CD8-positive, alpha-beta memory T cell (primary cell): ENCODE data around the gene SLC6A19. TPM values are rescaled to one million over a fixed set of nuclear protein-coding genes. Genes with fewer than 3 reads are reported as not detected.

Experiments used
- CTCF ChIA-PET: fragments of 350-600 bp; sonication (Branson Sonifier 250); formaldehyde crosslinking; loops from one replicate; lab custom pipeline; 2021; ENCODE audit warnings: antibody characterized with exemption; lab: Charles Lee
- POLR2A ChIA-PET: fragments of 350-600 bp; sonication (Branson Sonifier 250); formaldehyde crosslinking; loops from one replicate; lab custom pipeline; 2021; ENCODE audit warnings: antibody characterized with exemption; lab: Charles Lee
- DNase-seq, 5 donors: peaks; one replicate each; pipeline versions ENCODE4 v3.0.0 to v3.0.0-alpha.2; 2020 to 2022; ENCODE audit warnings: mixed read lengths in 1 of 5
- H3K27ac ChIP-seq: one replicate; pipeline ENCODE4 v1.7.0; 2013; ENCODE audit warnings: low read depth, mild to moderate bottlenecking, low read length, moderate library complexity
- H3K27me3 ChIP-seq: 2 replicates; pipeline ENCODE4 v1.7.0; 2013; ENCODE audit warnings: low read length, mild to moderate bottlenecking; ENCODE audit not compliant: insufficient read depth, poor library complexity, severe bottlenecking
- H3K36me3 ChIP-seq: 2 replicates; pipeline ENCODE4 v1.7.0; 2013; ENCODE audit warnings: mild to moderate bottlenecking, low read length, moderate library complexity; ENCODE audit not compliant: insufficient read depth
- H3K4me1 ChIP-seq: 2 replicates; pipeline ENCODE4 v1.7.0; 2013; ENCODE audit warnings: mild to moderate bottlenecking, low read length, moderate library complexity; ENCODE audit not compliant: insufficient read depth
- H3K4me3 ChIP-seq: 2 replicates; pipeline ENCODE4 v1.7.0; 2013; ENCODE audit warnings: mild to moderate bottlenecking, low read length
- H3K9me3 ChIP-seq: 2 replicates; pipeline ENCODE4 v1.7.0; 2013; ENCODE audit warnings: mild to moderate bottlenecking, low read length
- H3K27ac Mint-ChIP-seq, 8 donors: one replicate each; pipeline ENCODE4 v1.8.0; 2020 to 2021; ENCODE audit warnings: mixed read lengths in 8 of 8, mild to moderate bottlenecking in 6 of 8, inconsistent platforms in 3 of 8, moderate library complexity in 3 of 8
- H3K27me3 Mint-ChIP-seq, 2 donors: one replicate each; pipeline ENCODE4 v1.8.0; 2020 to 2021; ENCODE audit warnings: mixed read lengths in 2 of 2, mild to moderate bottlenecking in 1 of 2, moderate library complexity in 1 of 2
- H3K36me3 Mint-ChIP-seq, 3 donors: one replicate each; pipeline ENCODE4 v1.8.0; 2020 to 2021; ENCODE audit warnings: mixed read lengths in 3 of 3, inconsistent platforms in 1 of 3, mild to moderate bottlenecking in 1 of 3
- H3K4me1 Mint-ChIP-seq, 3 donors: one replicate each; pipeline ENCODE4 v1.8.0; 2020 to 2021; ENCODE audit warnings: mixed read lengths in 3 of 3, inconsistent platforms in 1 of 3, mild to moderate bottlenecking in 1 of 3
- H3K4me3 Mint-ChIP-seq, 7 donors: one replicate each; pipeline ENCODE4 v1.8.0; 2020 to 2021; ENCODE audit warnings: mixed read lengths in 7 of 7, mild to moderate bottlenecking in 6 of 7, moderate library complexity in 4 of 7, inconsistent platforms in 2 of 7
- H3K9me3 Mint-ChIP-seq, 5 donors: one replicate each; pipeline ENCODE4 v1.8.0; 2020 to 2022; ENCODE audit warnings: mixed read lengths in 5 of 5, mild to moderate bottlenecking in 3 of 5, moderate library complexity in 2 of 5, inconsistent platforms in 1 of 5
- polyA plus RNA-seq: library from polyadenylated mRNA; unstranded; fragments of 300-500 nt; fragmentation: Illumina TruSeq; gene quantifications from one replicate; pipeline ENCODE4 v1.2.3, GENCODE V29; 2021
- total RNA-seq, 2 experiments: library from RNA; stranded (reverse); gene quantifications; one replicate each; pipeline ENCODE4 v1.2.3, GENCODE V29; 2021

SLC6A19 gene
- total and polyA plus RNA-seq, 3 experiments from 2014 or later, result not detected

GRCh38 chr5:1240496-1241260 is 39.3 kb downstream of the SLC6A19 start:
- Histone ChIP-seq H3K27me3 (no peaks in the 10 kb centered on the region), H3K27ac (no peak overlapping the region), H3K9me3 (no peaks in the 10 kb centered on the region), H3K36me3 (no peaks in the 10 kb centered on the region), H3K4me3 (no peak overlapping the region), H3K4me1 (no peaks in the 10 kb centered on the region)
- Mint-ChIP-seq H3K27me3 (peaks cover 0 to 7% of the 10 kb centered on the region in 2 donors), H3K36me3 (peaks cover 0 to 5% (median 0%) of the 10 kb centered on the region in 3 donors), H3K4me1 (no peaks in the 10 kb centered on the region), H3K4me3 (no peak overlapping the region), H3K9me3 (peaks cover 6 to 9% (median 6%) of the 10 kb centered on the region in 5 donors), H3K27ac (no peak overlapping the region)
- ChIA-PET CTCF (no interaction called here), POLR2A (no interaction called here)
- DNase-seq, result no peak

DNA sequence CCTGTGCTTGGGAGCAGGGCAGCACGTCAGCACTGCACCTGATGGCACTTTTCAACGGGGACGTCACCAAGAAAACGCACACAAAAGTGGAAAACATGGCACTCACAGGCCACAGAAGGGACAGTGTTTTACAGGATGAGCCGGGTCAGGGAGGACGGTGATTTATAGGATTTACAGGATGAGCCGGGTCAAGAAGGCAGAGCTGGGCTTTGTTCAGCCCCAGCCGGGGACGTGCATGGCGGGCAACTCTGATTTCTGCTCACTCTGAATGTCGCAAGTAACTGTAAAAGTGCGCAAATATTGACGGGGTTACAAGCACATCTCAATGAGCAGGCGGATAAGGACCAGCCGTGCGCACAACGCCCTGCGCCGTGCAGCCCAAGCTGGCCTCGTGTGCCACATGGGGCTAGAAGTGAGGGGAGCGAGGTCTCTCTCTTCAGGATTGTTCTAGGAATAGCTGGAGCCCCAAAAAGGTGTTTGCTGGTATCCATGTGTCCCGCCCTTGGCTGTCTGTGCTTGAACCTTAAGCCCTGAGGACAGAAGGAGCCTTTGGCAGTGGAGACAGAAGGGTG is 40.2 kb downstream of the SLC6A19 start:
- no peaks in the 10 kb centered on the region for H3K4me1 ChIP-seq
- H3K36me3 Mint-ChIP-seq, result no peaks in the 10 kb centered on the region

GRCh38 chr5:1242733-1243486 is 41.5 kb downstream of the SLC6A19 start:
- CTCF ChIA-PET, result no interaction called here
- Histone ChIP-seq H3K9me3 (no peaks in the 10 kb centered on the region), H3K4me1 (no peaks in the 10 kb centered on the region), H3K27me3 (peaks cover 9% of the 10 kb centered on the region), H3K4me3 (no peak overlapping the region), H3K27ac (no peak overlapping the region), H3K36me3 (no peaks in the 10 kb centered on the region)
- POLR2A ChIA-PET, result no interaction called here
- no peaks in the 10 kb centered on the region for H3K36me3 Mint-ChIP-seq
- peaks cover 5 to 8% of the 10 kb centered on the region in 2 donors for H3K27me3 Mint-ChIP-seq
- no peak for DNase-seq
- peaks cover 0 to 2% (median 0%) of the 10 kb centered on the region in 3 donors for H3K4me1 Mint-ChIP-seq
- no peak overlapping the region for H3K4me3 Mint-ChIP-seq
- H3K9me3 Mint-ChIP-seq, result no peaks in the 10 kb centered on the region
- no peak overlapping the region for H3K27ac Mint-ChIP-seq

More for the DNA sequence above, 40.2 kb downstream of the SLC6A19 start:
- no peaks in the 10 kb centered on the region for H3K9me3 ChIP-seq
- no peaks in the 10 kb centered on the region for H3K36me3 ChIP-seq
- CTCF ChIA-PET, result no interaction called here
- Mint-ChIP-seq H3K27me3 (peaks cover 0 to 4% of the 10 kb centered on the region in 2 donors), H3K4me1 (no peaks in the 10 kb centered on the region), H3K27ac (no peak overlapping the region), H3K4me3 (no peak overlapping the region), H3K9me3 (peaks cover 0 to 2% (median 0%) of the 10 kb centered on the region in 5 donors)
- no peak for DNase-seq
- no peak overlapping the region for H3K4me3 ChIP-seq
- peaks cover 1% of the 10 kb centered on the region for H3K27me3 ChIP-seq
- POLR2A ChIA-PET, result no interaction called here
- no peak overlapping the region for H3K27ac ChIP-seq

DNA sequence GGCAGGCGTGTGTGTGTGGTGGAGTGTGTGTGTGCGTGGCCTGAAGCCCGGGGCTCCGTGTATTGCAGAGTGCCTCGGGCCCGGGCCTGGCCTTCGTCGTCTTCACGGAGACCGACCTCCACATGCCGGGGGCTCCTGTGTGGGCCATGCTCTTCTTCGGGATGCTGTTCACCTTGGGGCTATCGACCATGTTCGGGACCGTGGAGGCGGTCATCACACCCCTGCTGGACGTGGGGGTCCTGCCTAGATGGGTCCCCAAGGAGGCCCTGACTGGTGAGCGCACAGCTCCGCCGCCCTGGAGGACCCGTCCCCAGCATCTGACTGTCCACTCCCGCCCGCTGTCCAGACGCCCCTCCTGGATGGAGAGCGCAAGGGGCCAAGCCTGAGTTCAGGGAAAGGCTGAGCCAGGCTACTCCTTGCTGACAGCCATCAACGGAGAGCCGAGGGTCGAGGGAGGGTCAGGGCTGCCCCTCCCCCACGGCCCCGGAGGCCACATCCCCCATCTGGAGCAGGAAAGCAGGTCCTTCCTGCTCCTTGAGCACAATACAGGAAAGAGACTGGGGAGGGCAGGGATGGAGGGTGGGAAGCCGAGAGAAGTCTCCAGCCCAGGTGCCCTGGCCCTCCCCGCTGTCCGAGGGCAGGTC is 42.2 kb downstream of the SLC6A19 start:
- Histone ChIP-seq H3K27me3 (peaks cover 9% of the 10 kb centered on the region), H3K4me1 (no peaks in the 10 kb centered on the region), H3K4me3 (no peak overlapping the region), H3K9me3 (no peaks in the 10 kb centered on the region), H3K36me3 (no peaks in the 10 kb centered on the region), H3K27ac (no peak overlapping the region)
- POLR2A ChIA-PET, result no interaction called here
- H3K9me3 Mint-ChIP-seq, result no peaks in the 10 kb centered on the region
- peak overlapping the region in 1 of 8 donors; percentile 32 for H3K27ac Mint-ChIP-seq
- H3K36me3 Mint-ChIP-seq, result no peaks in the 10 kb centered on the region
- CTCF ChIA-PET, result no interaction called here
- no peak for DNase-seq
- H3K4me1 Mint-ChIP-seq, result peaks cover 0 to 2% (median 0%) of the 10 kb centered on the region in 3 donors
- H3K27me3 Mint-ChIP-seq, result peaks cover 5 to 10% of the 10 kb centered on the region in 2 donors
- no peak overlapping the region for H3K4me3 Mint-ChIP-seq

GRCh38 chr5:1244255-1244654 is 42.9 kb downstream of the SLC6A19 start:
- POLR2A ChIA-PET, result no interaction called here
- no peaks in the 10 kb centered on the region for H3K36me3 Mint-ChIP-seq
- H3K9me3 ChIP-seq, result no peaks in the 10 kb centered on the region
- peaks cover 0 to 2% (median 0%) of the 10 kb centered on the region in 3 donors for H3K4me1 Mint-ChIP-seq
- H3K27me3 Mint-ChIP-seq, result peaks cover 5 to 10% of the 10 kb centered on the region in 2 donors
- H3K27me3 ChIP-seq, result peaks cover 9% of the 10 kb centered on the region
- no peak overlapping the region for H3K4me3 Mint-ChIP-seq
- H3K27ac ChIP-seq, result no peak overlapping the region
- no peaks in the 10 kb centered on the region for H3K36me3 ChIP-seq
- CTCF ChIA-PET, result no interaction called here
- no peak overlapping the region for H3K4me3 ChIP-seq
- no peaks in the 10 kb centered on the region for H3K9me3 Mint-ChIP-seq
- DNase-seq, result no peak
- no peaks in the 10 kb centered on the region for H3K4me1 ChIP-seq
- H3K27ac Mint-ChIP-seq, result no peak overlapping the region

- Histone ChIP-seq H3K27ac (no peak overlapping the region), H3K36me3 (no peaks in the 10 kb centered on the region), H3K4me1 (no peaks in the 10 kb centered on the region), H3K4me3 (no peak overlapping the region), H3K27me3 (peaks cover 9% of the 10 kb centered on the region), H3K9me3 (no peaks in the 10 kb centered on the region)
- Mint-ChIP-seq H3K36me3 (no peaks in the 10 kb centered on the region), H3K4me1 (peaks cover 0 to 2% (median 0%) of the 10 kb centered on the region in 3 donors), H3K27me3 (peaks cover 5 to 10% of the 10 kb centered on the region in 2 donors), H3K9me3 (no peaks in the 10 kb centered on the region), H3K27ac (no peak overlapping the region), H3K4me3 (no peak overlapping the region)
- POLR2A ChIA-PET, result no interaction called here
- no peak for DNase-seq
- CTCF ChIA-PET, result no interaction called here
Measured at GRCh38 chr5:1244976-1245375, 43.6 kb downstream of the SLC6A19 start.

DNA sequence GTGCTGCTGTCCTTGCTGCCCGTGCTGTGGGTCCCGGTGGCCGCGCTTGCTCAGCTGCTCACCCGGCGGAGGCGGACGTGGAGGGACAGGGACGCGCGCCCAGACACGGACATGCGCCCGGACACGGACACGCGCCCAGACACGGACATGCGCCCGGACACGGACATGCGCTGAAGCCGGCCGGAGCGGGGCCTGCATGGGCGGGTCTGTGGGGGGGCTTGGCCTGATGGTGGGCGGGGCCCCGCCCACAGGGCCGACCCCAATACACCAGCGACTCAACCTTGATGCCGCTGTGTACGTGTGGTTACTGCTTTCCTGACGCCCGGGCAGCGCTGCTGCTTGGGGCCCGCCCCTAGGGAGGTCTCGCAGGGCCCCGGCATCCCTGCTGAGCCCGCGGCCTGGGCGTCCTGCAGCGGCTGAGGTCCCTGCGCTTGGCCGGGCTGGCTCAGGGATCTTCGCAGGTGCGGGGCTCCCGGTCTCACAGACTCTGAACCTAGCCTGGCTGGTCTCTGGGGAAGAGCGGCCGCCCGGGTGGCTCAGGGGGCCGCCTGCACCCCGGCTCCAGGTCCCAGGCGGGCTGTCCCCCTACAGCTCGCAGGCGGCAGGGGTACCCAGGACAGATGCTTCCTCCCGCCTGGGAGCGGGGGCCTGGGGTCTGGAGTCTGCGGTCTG is 44.6 kb downstream of the SLC6A19 start:
- H3K27ac Mint-ChIP-seq, result no peak overlapping the region
- H3K4me1 ChIP-seq, result no peaks in the 10 kb centered on the region
- no peaks in the 10 kb centered on the region for H3K36me3 Mint-ChIP-seq
- no peak overlapping the region for H3K4me3 ChIP-seq
- ChIA-PET CTCF (no interaction called here), POLR2A (no interaction called here)
- no peaks in the 10 kb centered on the region for H3K9me3 ChIP-seq
- H3K4me3 Mint-ChIP-seq, result no peak overlapping the region
- H3K36me3 ChIP-seq, result no peaks in the 10 kb centered on the region
- H3K27ac ChIP-seq, result no peak overlapping the region
- peaks cover 5 to 11% of the 10 kb centered on the region in 2 donors for H3K27me3 Mint-ChIP-seq
- no peak for DNase-seq
- peaks cover 0 to 2% (median 0%) of the 10 kb centered on the region in 3 donors for H3K4me1 Mint-ChIP-seq
- peaks cover 9% of the 10 kb centered on the region for H3K27me3 ChIP-seq
- no peaks in the 10 kb centered on the region for H3K9me3 Mint-ChIP-seq
